PC-9 (cell line): ENCODE measurements around the gene PIGM. TPM values are rescaled to one million over a fixed set of nuclear protein-coding genes. Genes with fewer than 3 reads are reported as not detected.

Experiments
- BruUV-seq: library from RNA; stranded (reverse); fragments of 400-500 nt; replicated peaks from 2 replicates; lab custom pipeline; 2021; lab: Mats Ljungman, UMichigan
- CTCF ChIA-PET: fragments of 300-600 bp; sonication (Branson Sonifier 250); formaldehyde crosslinking; loops from one replicate; lab custom pipeline; 2022; ENCODE audit warnings: antibody characterized with exemption; lab: Charles Lee
- POLR2A ChIA-PET: fragments of 300-600 bp; sonication (Branson Sonifier 250); formaldehyde crosslinking; loops from one replicate; lab custom pipeline; 2022; ENCODE audit warnings: antibody characterized with exemption; ENCODE audit not compliant: unreplicated experiment; lab: Charles Lee
- DNase-seq, 2 experiments: peaks; one replicate each; pipeline versions ENCODE4 v3.0.0 to v3.0.0-alpha.2; 2015 to 2022; ENCODE audit warnings: mixed read lengths in 1 of 2
- H2AFZ ChIP-seq: fragments of 200-600 bp; sonication (generic); 2 replicates; pipeline ENCODE4 v1.8.1; 2017; ENCODE audit warnings: antibody characterized with exemption
- H3F3A ChIP-seq: fragments of 200-600 bp; sonication (generic); 2 replicates; pipeline ENCODE4 v1.8.1; 2017; ENCODE audit warnings: antibody characterized with exemption, mild to moderate bottlenecking, low read depth; ENCODE audit not compliant: insufficient read depth
- H3K27ac ChIP-seq: fragments of 200-600 bp; sonication (generic); 2 replicates; pipeline ENCODE4 v1.6.1; 2016; ENCODE audit warnings: mixed run types
- H3K27me3 ChIP-seq: fragments of 200-600 bp; sonication (generic); 2 replicates; pipeline ENCODE4 v1.6.1; 2016; ENCODE audit warnings: low read depth, mixed run types; ENCODE audit not compliant: insufficient read depth
- H3K36me3 ChIP-seq: fragments of 200-600 bp; sonication (generic); 2 replicates; pipeline ENCODE4 v1.6.1; 2016; ENCODE audit warnings: low read depth, mixed run types
- H3K4me1 ChIP-seq: fragments of 200-600 bp; sonication (generic); replicated peaks from 2 replicates; pipeline ENCODE4 v1.6.1; 2016; ENCODE audit warnings: mixed run types; ENCODE audit not compliant: insufficient read depth
- H3K4me2 ChIP-seq: fragments of 200-600 bp; sonication (generic); 2 replicates; pipeline ENCODE4 v1.6.1; 2017; ENCODE audit warnings: mixed run types
- H3K4me3 ChIP-seq: fragments of 200-600 bp; sonication (generic); 2 replicates; pipeline ENCODE4 v1.6.1; 2016; ENCODE audit warnings: mixed run types
- H3K79me2 ChIP-seq: fragments of 200-600 bp; sonication (generic); 2 replicates; pipeline ENCODE4 v1.6.1; 2017; ENCODE audit warnings: low read depth, mixed run types
- H3K9me2 ChIP-seq: fragments of 200-600 bp; sonication (generic); 2 replicates; pipeline ENCODE4 v1.8.1; 2017; ENCODE audit warnings: mild to moderate bottlenecking; ENCODE audit not compliant: insufficient read depth
- H3K9me3 ChIP-seq: fragments of 200-600 bp; sonication (generic); 2 replicates; pipeline ENCODE4 v1.8.1; 2016; ENCODE audit warnings: low read depth; ENCODE audit not compliant: insufficient read depth
- H4K20me1 ChIP-seq: fragments of 200-600 bp; sonication (generic); 2 replicates; pipeline ENCODE4 v1.8.1; 2017; ENCODE audit not compliant: insufficient read depth
- EZH2 ChIP-seq: fragments of 200-600 bp; sonication (generic); IDR thresholded peaks from 2 replicates; pipeline ENCODE4 v1.8.0; 2017; ENCODE audit warnings: antibody characterized with exemption, low read depth
- intact Hi-C: fragments of 100-400 bp; cut with micrococcal nuclease; formaldehyde crosslinking; loops from one replicate; pipeline ENCODE4 v1.10.0; 2022; ENCODE audit not compliant: unreplicated experiment
- total RNA-seq: library from RNA; stranded (reverse); gene quantifications from 2 replicates; pipeline ENCODE4 v1.2.3, GENCODE V29; 2021
- TF ChIP-seq, protein P1 (sequence below): fragments of 200-600 bp; sonication (generic); conservative IDR thresholded peaks from 2 replicates; pipeline ENCODE4 v1.6.1; 2017; ENCODE audit warnings: mixed run types, antibody characterized with exemption, mild to moderate bottlenecking, moderate library complexity

Gene PIGM
- total RNA-seq, 1 experiment from 2014 or later, result 4.0 TPM

- no peak overlapping the region for H2AFZ ChIP-seq
- DNase-seq, result no peak
- H3K4me2 ChIP-seq, result no peak overlapping the region
- no peaks in the 10 kb centered on the region for H3K36me3 ChIP-seq
- H3K27ac ChIP-seq, result no peak overlapping the region
- intact Hi-C loops, result no loop called here
- BruUV-seq, result no TSS peak
- no peaks in the 10 kb centered on the region for H4K20me1 ChIP-seq
- H3K9me2 ChIP-seq, result no peaks in the 10 kb centered on the region
- H3F3A ChIP-seq, result peaks cover 6% of the 10 kb centered on the region
- H3K79me2 ChIP-seq, result no peaks in the 10 kb centered on the region
- H3K9me3 ChIP-seq, result no peaks in the 10 kb centered on the region
- no peaks in the 10 kb centered on the region for H3K27me3 ChIP-seq
- no peak overlapping the region for H3K4me3 ChIP-seq
- no peak for TF ChIP-seq EZH2
- TF ChIP-seq, protein P1, sequence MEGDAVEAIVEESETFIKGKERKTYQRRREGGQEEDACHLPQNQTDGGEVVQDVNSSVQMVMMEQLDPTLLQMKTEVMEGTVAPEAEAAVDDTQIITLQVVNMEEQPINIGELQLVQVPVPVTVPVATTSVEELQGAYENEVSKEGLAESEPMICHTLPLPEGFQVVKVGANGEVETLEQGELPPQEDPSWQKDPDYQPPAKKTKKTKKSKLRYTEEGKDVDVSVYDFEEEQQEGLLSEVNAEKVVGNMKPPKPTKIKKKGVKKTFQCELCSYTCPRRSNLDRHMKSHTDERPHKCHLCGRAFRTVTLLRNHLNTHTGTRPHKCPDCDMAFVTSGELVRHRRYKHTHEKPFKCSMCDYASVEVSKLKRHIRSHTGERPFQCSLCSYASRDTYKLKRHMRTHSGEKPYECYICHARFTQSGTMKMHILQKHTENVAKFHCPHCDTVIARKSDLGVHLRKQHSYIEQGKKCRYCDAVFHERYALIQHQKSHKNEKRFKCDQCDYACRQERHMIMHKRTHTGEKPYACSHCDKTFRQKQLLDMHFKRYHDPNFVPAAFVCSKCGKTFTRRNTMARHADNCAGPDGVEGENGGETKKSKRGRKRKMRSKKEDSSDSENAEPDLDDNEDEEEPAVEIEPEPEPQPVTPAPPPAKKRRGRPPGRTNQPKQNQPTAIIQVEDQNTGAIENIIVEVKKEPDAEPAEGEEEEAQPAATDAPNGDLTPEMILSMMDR, result no peak
- peaks cover 6% of the 10 kb centered on the region for H3K4me1 ChIP-seq
- POLR2A ChIA-PET, result no interaction called here
- CTCF ChIA-PET, result no interaction called here
These were observed 40.3 kb downstream of the PIGM start for GRCh38 chr1:159991513-159991912.

- POLR2A ChIA-PET, result no interaction called here
- no peaks in the 10 kb centered on the region for H3K4me1 ChIP-seq
- H3K9me2 ChIP-seq, result no peaks in the 10 kb centered on the region
- H3K79me2 ChIP-seq, result no peaks in the 10 kb centered on the region
- H3K9me3 ChIP-seq, result no peaks in the 10 kb centered on the region
- CTCF ChIA-PET, result no interaction called here
- H3K27me3 ChIP-seq, result no peaks in the 10 kb centered on the region
- BruUV-seq, result no TSS peak
- no peak overlapping the region for H3K4me3 ChIP-seq
- H4K20me1 ChIP-seq, result no peaks in the 10 kb centered on the region
- H3K4me2 ChIP-seq, result no peak overlapping the region
- H3K36me3 ChIP-seq, result no peaks in the 10 kb centered on the region
- H3F3A ChIP-seq, result no peaks in the 10 kb centered on the region
- intact Hi-C loops, result no loop called here
- TF ChIP-seq, protein P1, result no peak
- no peak for TF ChIP-seq EZH2
- no peak overlapping the region for H3K27ac ChIP-seq
- no peak overlapping the region for H2AFZ ChIP-seq
- DNase-seq, result no peak
These were observed 41.8 kb downstream of the PIGM start for GRCh38 chr1:159990005-159990404.

DNA sequence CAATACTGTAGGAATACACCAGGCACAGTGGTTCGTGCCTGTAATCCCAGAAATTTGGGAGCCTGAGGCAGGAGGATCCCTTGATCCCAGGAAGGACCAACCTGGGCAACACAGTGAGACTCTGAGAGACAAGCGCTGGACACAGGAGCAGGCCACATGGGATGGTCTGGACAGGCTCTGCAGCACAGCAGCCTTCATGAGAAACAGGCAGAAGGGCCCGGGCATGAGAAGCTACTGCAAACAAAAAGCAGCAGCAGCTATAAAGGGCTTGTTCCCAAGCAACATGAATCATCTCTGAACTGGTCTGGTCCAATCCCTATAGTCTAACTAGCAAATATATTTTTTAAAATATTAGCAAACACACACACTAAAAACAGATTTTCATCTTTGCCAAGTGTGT is 42.2 kb downstream of the PIGM start:
- no peaks in the 10 kb centered on the region for H3K4me1 ChIP-seq
- H3K4me3 ChIP-seq, result no peak overlapping the region
- no TSS peak for BruUV-seq
- H3K36me3 ChIP-seq, result no peaks in the 10 kb centered on the region
- H2AFZ ChIP-seq, result no peak overlapping the region
- no peaks in the 10 kb centered on the region for H3K9me2 ChIP-seq
- H3K4me2 ChIP-seq, result no peak overlapping the region
- ChIA-PET POLR2A (no interaction called here), CTCF (no interaction called here)
- no peak for DNase-seq
- H3K27ac ChIP-seq, result no peak overlapping the region
- no peak for TF ChIP-seq EZH2
- TF ChIP-seq, protein P1, result no peak
- H4K20me1 ChIP-seq, result no peaks in the 10 kb centered on the region
- intact Hi-C loops, result no loop called here
- H3K9me3 ChIP-seq, result no peaks in the 10 kb centered on the region
- no peaks in the 10 kb centered on the region for H3F3A ChIP-seq
- H3K79me2 ChIP-seq, result no peaks in the 10 kb centered on the region
- no peaks in the 10 kb centered on the region for H3K27me3 ChIP-seq
